Duodenal mucosa (tissue), 2 donors: ENCODE measurements around the gene RAB12.
"Not testable (repeated sequence)": the region's sequence is repeated elsewhere in the genome, so short reads cannot be mapped to it uniquely, and the experiment has no call there.

Experiments used
- H3K27ac ChIP-seq: one replicate; pipeline ENCODE4 v1.7.0; 2013; ENCODE audit warnings: low read depth, low read length
- H3K27me3 ChIP-seq, 2 donors: one replicate each; pipeline ENCODE4 v1.7.0; 2013; ENCODE audit warnings: low read length in 2 of 2, control low read depth in 1 of 2; ENCODE audit not compliant: insufficient read depth in 2 of 2, control insufficient read depth in 1 of 2
- H3K36me3 ChIP-seq, 2 donors: one replicate each; pipeline ENCODE4 v1.7.0; 2013; ENCODE audit warnings: low read length in 2 of 2, control low read depth in 1 of 2; ENCODE audit not compliant: insufficient read depth in 2 of 2, control insufficient read depth in 1 of 2
- H3K4me1 ChIP-seq, 2 donors: one replicate each; pipeline ENCODE4 v1.7.0; 2013; ENCODE audit warnings: low read length in 2 of 2, control low read depth in 1 of 2; ENCODE audit not compliant: insufficient read depth in 2 of 2, control insufficient read depth in 1 of 2
- H3K4me3 ChIP-seq, 2 donors: one replicate each; pipeline ENCODE4 v1.7.0; 2013; ENCODE audit warnings: low read length in 2 of 2, low read depth in 1 of 2
- H3K9ac ChIP-seq, 2 donors: one replicate each; pipeline ENCODE4 v1.7.0; 2013; ENCODE audit warnings: low read length in 2 of 2, low read depth in 1 of 2
- H3K9me3 ChIP-seq, 2 donors: one replicate each; pipeline ENCODE4 v1.7.0; 2013; ENCODE audit warnings: low read length in 2 of 2, control low read depth in 1 of 2; ENCODE audit not compliant: control insufficient read depth in 1 of 2

RAB12 gene

GRCh38 chr18:8639762-8640161 lies 30.5 kb downstream of the RAB12 start:
- Histone ChIP-seq H3K4me1 (no peaks in the 10 kb centered on the region), H3K9ac (no peak overlapping the region), H3K27me3 (no peaks in the 10 kb centered on the region), H3K27ac (no peak overlapping the region), H3K36me3 (peaks cover 26 to 48% of the 10 kb centered on the region in 2 donors), H3K9me3 (no peaks in the 10 kb centered on the region), H3K4me3 (no peak overlapping the region)

GRCh38 chr18:8643326-8643878 lies 34.2 kb downstream of the RAB12 start:
- Histone ChIP-seq H3K27ac (no peak overlapping the region), H3K9ac (no peak overlapping the region), H3K9me3 (no peaks in the 10 kb centered on the region), H3K4me3 (no peak overlapping the region), H3K36me3 (peaks cover 6 to 20% of the 10 kb centered on the region in 2 donors), H3K4me1 (no peaks in the 10 kb centered on the region), H3K27me3 (no peaks in the 10 kb centered on the region)

- not testable (repeated sequence) for H3K27me3 ChIP-seq, H3K9me3 ChIP-seq, H3K4me1 ChIP-seq, H3K27ac ChIP-seq, H3K36me3 ChIP-seq, H3K4me3 ChIP-seq, H3K9ac ChIP-seq
Observed at GRCh38 chr18:8647359-8647758, 38.1 kb downstream of the RAB12 start.

- H3K9me3 ChIP-seq, H3K27ac ChIP-seq, H3K4me3 ChIP-seq, H3K36me3 ChIP-seq, H3K4me1 ChIP-seq, H3K9ac ChIP-seq, H3K27me3 ChIP-seq: not testable (repeated sequence)
Observed at GRCh38 chr18:8651478-8652261, 42.4 kb downstream of the RAB12 start.

- Histone ChIP-seq H3K36me3 (no peaks in the 10 kb centered on the region), H3K4me3 (no peak overlapping the region), H3K9ac (no peak overlapping the region), H3K9me3 (no peaks in the 10 kb centered on the region), H3K4me1 (no peaks in the 10 kb centered on the region), H3K27ac (no peak overlapping the region), H3K27me3 (no peaks in the 10 kb centered on the region)
Observed at GRCh38 chr18:8654503-8655451, 45.5 kb downstream of the RAB12 start.

GRCh38 chr18:8656232-8656631 lies 47.0 kb downstream of the RAB12 start:
- H3K4me1 ChIP-seq, result no peaks in the 10 kb centered on the region
- no peak overlapping the region for H3K27ac ChIP-seq
- H3K9ac ChIP-seq, result no peak overlapping the region
- no peaks in the 10 kb centered on the region for H3K9me3 ChIP-seq
- no peaks in the 10 kb centered on the region for H3K36me3 ChIP-seq
- H3K27me3 ChIP-seq, result no peaks in the 10 kb centered on the region
- no peak overlapping the region for H3K4me3 ChIP-seq

GRCh38 chr18:8657050-8657820 lies 48.0 kb downstream of the RAB12 start:
- H3K27ac ChIP-seq, result no peak overlapping the region
- H3K9me3 ChIP-seq, result no peaks in the 10 kb centered on the region
- H3K4me3 ChIP-seq, result no peak overlapping the region
- peaks cover 8% of the 10 kb centered on the region in 2 donors for H3K4me1 ChIP-seq
- H3K27me3 ChIP-seq, result no peaks in the 10 kb centered on the region
- H3K36me3 ChIP-seq, result no peaks in the 10 kb centered on the region
- H3K9ac ChIP-seq, result no peak overlapping the region

GRCh38 chr18:8657873-8658470 lies 48.7 kb downstream of the RAB12 start:
- Histone ChIP-seq H3K36me3 (no peaks in the 10 kb centered on the region), H3K4me3 (no peak overlapping the region), H3K9me3 (no peaks in the 10 kb centered on the region), H3K4me1 (peaks cover 9 to 11% of the 10 kb centered on the region in 2 donors), H3K27me3 (no peaks in the 10 kb centered on the region), H3K9ac (no peak overlapping the region), H3K27ac (no peak overlapping the region)

- Histone ChIP-seq H3K36me3 (no peaks in the 10 kb centered on the region), H3K9ac (no peak overlapping the region), H3K4me3 (no peak overlapping the region), H3K27me3 (no peaks in the 10 kb centered on the region), H3K9me3 (no peaks in the 10 kb centered on the region), H3K4me1 (peaks cover 9 to 11% of the 10 kb centered on the region in 2 donors), H3K27ac (no peak overlapping the region)
Observed at GRCh38 chr18:8658858-8659485, 49.7 kb downstream of the RAB12 start.
